Kidney glomerular epithelial cell (primary cell): ENCODE data around the gene DND1.
"Not testable (repeated sequence)": the region's sequence is repeated elsewhere in the genome, so short reads cannot be mapped to it uniquely, and the experiment has no call there.

Experiments used
- DNase-seq: peaks from one replicate; lab custom pipeline; 2025; lab: John Stamatoyannopoulos, UW

Gene DND1

GRCh38 chr5:140672455-140673186 lies 755 bp downstream of the DND1 start:
- DNase-seq: no peak

DNA sequence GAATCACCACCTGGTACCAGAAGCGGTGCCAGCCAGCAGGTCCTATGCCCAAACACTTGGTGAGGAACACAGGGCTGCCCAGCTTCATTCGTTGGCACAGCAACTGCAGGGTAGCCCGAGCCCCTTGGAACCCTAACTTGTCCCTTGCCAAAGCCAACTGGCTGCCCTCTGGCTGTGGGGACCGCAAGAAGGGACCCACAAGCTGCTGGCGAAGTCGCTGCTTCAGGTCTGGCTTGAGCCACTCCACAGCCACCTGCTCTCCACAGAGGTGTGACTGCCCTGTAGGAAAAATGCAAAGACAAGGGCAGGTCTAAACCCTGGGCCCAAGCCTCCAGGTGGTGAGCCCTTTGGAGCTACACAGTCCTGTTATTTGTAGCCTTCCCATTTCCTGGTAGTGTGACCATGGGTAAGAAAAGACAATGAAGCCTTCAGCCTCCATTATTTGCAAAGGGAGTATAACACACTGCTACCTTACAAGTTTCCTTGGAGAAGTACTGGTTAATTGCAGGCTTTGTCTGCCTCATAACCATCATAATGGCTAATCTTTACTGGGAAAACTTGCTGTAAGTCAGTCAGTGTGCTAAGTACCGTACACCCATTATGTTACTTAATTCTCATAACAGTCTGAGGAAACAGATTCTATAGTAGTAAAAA lies 1.8 kb downstream of the DND1 start:
- DNase-seq: no peak

GRCh38 chr5:140671035-140671434 lies 2.3 kb downstream of the DND1 start:
- DNase-seq: not testable (repeated sequence)

- peak; percentile 90 for DNase-seq
These were observed 8.8 kb downstream of the DND1 start, which contains the start of gene WDR55 for GRCh38 chr5:140664359-140665119. Gene WDR55, plus strand, starts transcription at chr5:140664904. Its CDS starts 9 bp downstream, at chr5:140664913.

DNA sequence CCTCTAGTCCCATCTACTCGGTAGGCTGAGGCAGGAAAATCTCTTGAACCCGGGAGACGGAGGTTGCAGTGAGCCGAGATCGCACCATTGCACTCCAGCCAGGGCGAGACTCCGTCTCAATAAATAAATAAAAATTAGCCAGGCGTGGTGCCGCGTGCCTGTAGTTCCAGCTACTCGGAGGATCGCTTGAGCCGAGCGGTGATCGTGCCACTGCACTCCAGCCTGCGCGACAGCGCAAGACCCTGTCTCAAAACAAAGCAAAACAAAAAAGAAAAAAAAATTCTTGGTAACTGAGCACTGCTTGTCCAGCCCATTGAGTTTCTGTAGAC lies 9.4 kb downstream of the DND1 start:
- no peak for DNase-seq

DNA sequence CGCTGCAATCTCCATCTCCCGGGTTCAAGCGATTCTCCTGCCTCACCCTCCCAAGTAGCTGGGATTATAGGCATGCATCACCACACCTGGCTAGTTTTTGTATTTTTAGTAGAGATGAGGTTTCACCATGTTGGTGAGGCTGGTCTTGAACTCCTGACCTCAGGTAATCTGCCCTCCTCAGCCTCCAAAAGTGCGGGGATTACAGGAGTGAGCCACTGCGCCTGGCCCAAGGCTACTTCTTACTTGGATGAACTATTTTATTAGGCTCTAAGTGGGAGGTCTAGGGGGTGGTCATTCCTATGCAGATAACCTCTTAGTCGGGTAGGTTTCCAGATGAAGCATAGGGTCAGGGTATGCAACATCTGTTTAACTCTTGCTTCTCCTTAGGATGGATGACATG lies 13.0 kb downstream of the DND1 start:
- not testable (repeated sequence) for DNase-seq

- no peak for DNase-seq
These were observed 14.5 kb downstream of the DND1 start for GRCh38 chr5:140658870-140659269.

DNA sequence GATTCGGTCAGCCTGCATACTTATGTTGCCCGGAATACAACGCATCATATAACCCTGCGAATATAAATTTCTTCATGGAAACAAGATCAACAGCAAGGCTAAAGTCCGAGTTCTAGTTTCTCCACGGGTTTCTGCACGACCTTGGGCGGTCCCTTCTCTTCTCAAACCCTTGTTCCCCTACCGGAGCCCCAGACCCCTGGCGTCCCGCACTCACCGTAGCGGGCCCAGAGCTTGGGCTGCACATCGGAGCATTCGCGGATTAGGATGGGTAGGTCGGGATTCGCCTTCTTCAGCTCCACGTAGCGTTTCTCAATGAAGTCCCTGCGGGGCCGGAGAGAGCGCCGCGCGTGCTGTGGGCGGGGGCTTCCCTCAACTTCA lies 26.3 kb downstream of the DND1 start:
- no peak for DNase-seq

DNA sequence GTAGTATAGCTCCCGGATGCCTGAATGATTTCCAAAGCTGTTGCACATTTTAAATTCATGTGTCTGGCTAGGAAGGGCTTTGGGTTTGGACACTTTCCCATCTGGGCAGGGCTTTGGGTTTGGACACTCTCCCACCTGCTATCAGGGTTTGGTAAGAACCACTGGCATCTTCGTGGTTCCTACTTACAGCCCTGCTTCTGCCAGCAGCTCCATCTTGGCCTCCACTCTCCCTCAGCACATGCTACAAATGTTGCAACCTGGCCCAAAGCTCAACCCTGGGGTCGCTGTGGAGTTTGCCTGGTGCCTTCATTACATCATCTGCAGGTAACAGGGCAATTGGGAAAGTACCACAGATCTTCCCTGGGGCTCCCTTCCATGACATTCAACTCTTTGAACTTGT lies 30.7 kb downstream of the DND1 start:
- DNase-seq: no peak

- DNase-seq: no peak
These were observed 31.7 kb downstream of the DND1 start for GRCh38 chr5:140641716-140642115.

GRCh38 chr5:140639148-140639981 lies 34.0 kb downstream of the DND1 start, which contains the start of gene TMCO6:
Gene TMCO6, plus strand, starts transcription at chr5:140639451. Its CDS starts 77 bp downstream, at chr5:140639528.
- peak; percentile 85 for DNase-seq

DNA sequence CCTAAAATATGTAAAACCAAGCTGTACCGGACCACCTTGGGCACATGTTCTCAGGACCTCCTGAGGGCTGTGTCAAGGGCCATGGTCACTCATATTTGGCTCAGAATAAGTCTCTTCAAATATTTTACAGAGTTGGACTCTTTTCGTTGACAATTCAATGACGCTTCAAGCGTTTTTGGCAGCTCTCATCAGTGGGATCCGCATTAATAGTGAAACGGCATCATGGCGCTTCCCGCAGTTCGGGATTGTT lies 34.6 kb downstream of the DND1 start:
- not testable (repeated sequence) for DNase-seq

GRCh38 chr5:140637371-140638100 lies 35.8 kb downstream of the DND1 start:
- no peak for DNase-seq

DNA sequence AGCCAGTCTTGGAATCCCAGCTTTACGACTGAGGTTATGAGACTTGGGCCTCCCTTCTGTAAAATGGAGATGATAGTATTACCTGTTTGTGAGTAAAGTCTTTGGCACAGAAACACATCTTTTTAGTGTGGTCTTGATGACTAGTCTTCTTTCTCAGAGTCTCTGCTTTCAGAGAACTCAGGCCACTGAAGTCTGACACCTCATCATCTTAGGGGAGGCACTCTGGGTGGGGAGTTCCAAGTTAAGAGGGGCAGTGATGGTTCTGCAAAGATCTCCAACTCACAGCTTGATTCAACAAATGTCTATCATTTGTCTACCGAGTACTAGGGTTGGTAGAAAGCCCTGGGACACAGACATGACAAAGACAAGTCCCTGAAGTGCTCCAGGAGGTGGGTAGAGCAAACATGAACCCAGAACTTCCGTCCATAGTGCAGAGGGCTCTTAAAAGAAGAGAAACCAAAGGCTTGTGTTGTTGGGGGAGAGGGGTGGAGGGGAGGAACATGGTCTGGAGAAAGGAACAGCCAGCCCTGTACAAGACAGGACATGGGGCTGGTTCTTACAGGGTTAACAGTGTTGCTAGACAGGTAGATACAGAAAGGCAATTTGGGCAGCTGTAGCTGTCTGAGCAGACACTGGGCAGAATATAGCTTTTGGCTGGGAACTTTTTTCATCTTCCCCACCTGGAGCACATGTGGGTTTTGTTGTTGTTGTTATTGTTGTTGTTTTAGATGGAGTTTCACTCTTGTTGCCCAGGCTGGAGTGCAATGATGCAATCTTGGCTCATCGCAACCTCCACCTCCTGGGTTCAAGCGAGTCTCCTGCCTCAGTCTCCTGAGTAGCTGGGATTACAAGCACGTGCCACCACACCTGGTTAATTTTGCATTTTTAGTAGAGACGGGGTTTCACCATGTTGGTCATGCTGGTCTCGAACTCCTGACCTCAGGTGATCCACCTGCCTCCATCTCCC lies 37.8 kb downstream of the DND1 start:
- no peak for DNase-seq

DNA sequence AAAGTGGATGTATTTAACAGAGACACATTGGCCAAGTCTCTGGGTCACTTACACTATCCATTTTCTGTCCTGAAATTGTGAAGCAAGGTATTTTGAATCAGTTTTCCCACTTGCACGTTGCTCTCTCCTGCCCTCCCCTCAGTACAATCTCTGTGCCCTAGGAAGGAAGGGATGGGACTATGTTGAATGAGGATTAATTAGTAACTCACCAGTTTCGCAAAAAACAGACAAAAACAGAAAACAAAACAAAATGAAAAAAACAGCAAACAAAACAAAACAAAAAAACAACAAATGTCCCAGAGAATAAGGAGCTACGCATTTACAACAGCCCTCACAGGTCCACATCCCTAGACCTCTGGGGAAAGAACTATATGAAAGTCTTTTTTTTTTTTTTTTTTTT lies 39.3 kb downstream of the DND1 start:
- no peak for DNase-seq

DNA sequence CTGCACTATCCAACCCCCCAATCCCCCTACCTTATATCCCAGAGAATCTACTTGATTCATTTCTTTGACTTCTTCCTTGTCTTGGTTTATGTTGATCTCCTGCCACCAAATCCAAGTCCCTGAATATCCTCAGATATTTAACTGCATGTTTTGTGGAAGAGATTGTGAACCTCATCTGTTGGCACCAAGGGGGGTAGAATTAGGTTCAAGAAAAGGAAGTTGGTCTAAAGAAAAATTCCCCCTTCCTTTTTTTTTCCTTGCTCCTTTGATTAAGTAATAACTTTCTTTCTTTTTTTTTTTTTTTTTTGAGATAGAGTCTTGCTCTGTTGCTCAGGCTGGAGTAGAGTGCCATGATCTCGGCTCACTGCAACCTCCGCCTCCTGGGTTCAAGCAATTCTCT lies 39.9 kb downstream of the DND1 start:
- DNase-seq: no peak

DNA sequence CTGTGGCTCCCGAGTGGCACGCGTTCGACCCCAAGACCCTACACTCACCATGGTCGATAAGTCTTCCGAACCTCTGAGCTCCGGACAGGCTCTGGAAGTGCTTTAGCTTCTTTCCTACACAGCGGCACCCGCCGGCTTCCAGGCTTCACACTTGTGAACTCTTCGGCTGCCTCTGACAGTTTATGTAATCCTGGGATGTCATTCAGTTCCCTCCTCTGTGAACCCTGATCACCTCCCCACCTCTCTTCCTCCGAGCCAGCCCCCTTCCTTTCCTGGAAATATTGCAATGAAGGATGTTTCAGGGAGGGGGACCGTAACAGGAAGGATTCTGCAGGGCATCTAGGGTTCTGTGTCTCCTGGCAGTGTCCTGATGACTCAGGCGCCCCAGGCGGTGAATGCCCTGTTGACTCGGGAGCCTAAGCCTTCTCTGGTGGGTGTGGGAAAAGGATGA lies 40.3 kb downstream of the DND1 start, which contains the start of gene CD14:
Gene CD14 (minus strand): TSS at position 155 of the 451 bp plus-strand sequence. CDS start 104 bp downstream, at position 51.
- DNase-seq: no peak

DNA sequence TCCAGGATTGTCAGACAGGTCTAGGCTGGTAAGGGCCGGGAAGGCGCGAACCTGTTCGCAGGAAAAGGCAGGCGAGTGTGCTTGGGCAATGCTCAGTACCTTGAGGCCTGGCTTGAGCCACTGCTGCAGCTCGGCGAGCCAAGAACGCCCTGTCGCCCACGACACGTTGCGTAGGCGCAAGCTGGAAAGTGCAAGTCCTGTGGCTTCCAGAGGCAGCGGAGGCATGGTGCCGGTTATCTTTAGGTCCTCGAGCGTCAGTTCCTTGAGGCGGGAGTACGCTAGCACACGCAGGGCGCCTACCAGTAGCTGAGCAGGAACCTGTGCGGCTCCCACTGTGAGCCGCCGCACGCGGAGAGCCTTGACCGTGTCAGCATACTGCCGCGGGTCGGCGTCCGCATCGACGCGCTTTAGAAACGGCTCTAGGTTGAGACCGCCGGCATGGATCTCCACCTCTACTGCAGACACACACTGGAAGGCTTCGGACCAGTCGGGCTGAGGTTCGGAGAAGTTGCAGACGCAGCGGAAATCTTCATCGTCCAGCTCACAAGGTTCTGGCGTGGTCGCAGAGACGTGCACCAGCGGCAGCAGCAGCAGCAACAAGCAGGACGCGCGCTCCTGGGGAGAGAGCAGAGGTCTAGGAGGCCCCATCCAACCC lies 40.9 kb downstream of the DND1 start:
- no peak for DNase-seq

- DNase-seq: no peak
These were observed 41.5 kb downstream of the DND1 start for GRCh38 chr5:140631831-140632365.
